Panc1 (cell line): ENCODE measurements around the gene RCL1.
"Not testable (repeated sequence)": the region's sequence is repeated elsewhere in the genome, so short reads cannot be mapped to it uniquely, and the experiment has no call there.

ENCODE experiments used
- CTCF ChIP-seq: fragments of 450-650 bp; IDR thresholded peaks from 2 replicates; pipeline ENCODE4 v1.5.1; 2017; ENCODE audit warnings: mild to moderate bottlenecking
- POLR2AphosphoS5 ChIP-seq: IDR thresholded peaks from 2 replicates; pipeline ENCODE4 v1.6.1; 2012; ENCODE audit warnings: mild to moderate bottlenecking, low read depth, low read length, moderate library complexity
- REST ChIP-seq, 2 experiments: IDR thresholded peaks; 2 replicates each; pipeline ENCODE4 v1.6.1; 2011 to 2012; ENCODE audit warnings: low read depth in 2 of 2, control low read depth in 1 of 2, low read length in 1 of 2, mild to moderate bottlenecking in 1 of 2, moderate library complexity in 1 of 2; ENCODE audit not compliant: insufficient read depth in 1 of 2
- SIN3A ChIP-seq: IDR thresholded peaks from 2 replicates; pipeline ENCODE4 v1.6.1; 2012; ENCODE audit warnings: low read depth, mild to moderate bottlenecking, low read length, moderate library complexity, borderline replicate concordance; ENCODE audit not compliant: insufficient read depth
- TCF7L2 ChIP-seq: IDR thresholded peaks from 2 replicates; pipeline ENCODE4 v1.6.1; 2011; ENCODE audit warnings: mild to moderate bottlenecking, low read depth, low read length, inconsistent platforms

GRCh38 chr9:4783191-4783590, 9.6 kb upstream of the RCL1 start:
- TF ChIP-seq CTCF; POLR2AphosphoS5; SIN3A; REST (IDR thresholded peaks at IDR 0.05; ENCODE audit: insufficient read depth in 1 of 2, low read depth in 2 of 2, low read length in 1 of 2); TCF7L2: not testable (repeated sequence)
